Neuron (in vitro differentiated cells): ENCODE data around the gene FGF11.
A peak's percentile ranks its signal among the peaks of the same experiment; 100 is the strongest.

Experiments used
- H2AFZ ChIP-seq: one replicate; pipeline ENCODE4 v1.6.1; 2013; ENCODE audit warnings: low read depth, mild to moderate bottlenecking, inconsistent platforms, low read length, moderate library complexity
- H3K27me3 ChIP-seq: one replicate; pipeline ENCODE4 v1.6.1; 2013; ENCODE audit warnings: low read length; ENCODE audit not compliant: insufficient read depth
- H3K36me3 ChIP-seq: one replicate; pipeline ENCODE4 v1.6.1; 2013; ENCODE audit warnings: low read length; ENCODE audit not compliant: insufficient read depth
- H3K4me1 ChIP-seq: one replicate; pipeline ENCODE4 v1.6.1; 2013; ENCODE audit warnings: low read length; ENCODE audit not compliant: insufficient read depth
- H3K4me3 ChIP-seq: 2 replicates; pipeline ENCODE4 v1.5.1; 2013; ENCODE audit warnings: mild to moderate bottlenecking, low read length, moderate library complexity
- H3K9me3 ChIP-seq: one replicate; pipeline ENCODE4 v1.6.1; 2013; ENCODE audit warnings: low read length

Gene FGF11

DNA sequence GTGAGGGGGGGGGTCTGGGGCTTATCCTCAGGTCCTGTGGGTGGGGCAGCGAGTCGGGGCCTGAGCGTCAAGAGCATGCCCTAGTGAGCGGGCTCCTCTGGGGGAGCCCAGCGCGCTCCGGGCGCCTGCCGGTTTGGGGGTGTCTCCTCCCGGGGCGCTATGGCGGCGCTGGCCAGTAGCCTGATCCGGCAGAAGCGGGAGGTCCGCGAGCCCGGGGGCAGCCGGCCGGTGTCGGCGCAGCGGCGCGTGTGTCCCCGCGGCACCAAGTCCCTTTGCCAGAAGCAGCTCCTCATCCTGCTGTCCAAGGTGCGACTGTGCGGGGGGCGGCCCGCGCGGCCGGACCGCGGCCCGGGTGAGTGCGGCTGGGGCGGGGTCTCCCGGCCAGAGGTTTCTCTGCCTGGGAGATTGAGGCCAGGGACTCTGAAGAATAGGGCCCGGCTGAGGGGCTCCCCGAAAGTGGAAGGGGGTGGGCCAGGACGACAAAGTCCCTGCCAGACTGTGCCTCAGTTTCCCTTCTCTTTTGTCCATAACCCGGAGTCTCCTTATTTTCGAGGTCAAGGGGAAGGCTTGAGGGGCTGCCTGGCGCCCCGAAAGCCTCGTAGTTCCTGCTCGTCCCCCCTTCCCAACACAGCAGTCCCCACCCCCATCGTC lies at the start of gene FGF11:
FGF11 (plus strand) TSS at position 51 of the 651 bp plus-strand sequence; CDS start at position 160, 109 bp downstream.
- peak within 1 kb of the TSS; percentile 55 for H3K4me3 ChIP-seq
- H3K9me3 ChIP-seq, result no peaks in the 10 kb centered on the region
- H3K36me3 ChIP-seq, result no peaks in the 10 kb centered on the region
- H2AFZ ChIP-seq, result peak within 1 kb of the TSS; percentile 52
- H3K27me3 ChIP-seq, result peaks cover 29% of the 10 kb centered on the region
- H3K4me1 ChIP-seq, result peaks cover 42% of the 10 kb centered on the region

DNA sequence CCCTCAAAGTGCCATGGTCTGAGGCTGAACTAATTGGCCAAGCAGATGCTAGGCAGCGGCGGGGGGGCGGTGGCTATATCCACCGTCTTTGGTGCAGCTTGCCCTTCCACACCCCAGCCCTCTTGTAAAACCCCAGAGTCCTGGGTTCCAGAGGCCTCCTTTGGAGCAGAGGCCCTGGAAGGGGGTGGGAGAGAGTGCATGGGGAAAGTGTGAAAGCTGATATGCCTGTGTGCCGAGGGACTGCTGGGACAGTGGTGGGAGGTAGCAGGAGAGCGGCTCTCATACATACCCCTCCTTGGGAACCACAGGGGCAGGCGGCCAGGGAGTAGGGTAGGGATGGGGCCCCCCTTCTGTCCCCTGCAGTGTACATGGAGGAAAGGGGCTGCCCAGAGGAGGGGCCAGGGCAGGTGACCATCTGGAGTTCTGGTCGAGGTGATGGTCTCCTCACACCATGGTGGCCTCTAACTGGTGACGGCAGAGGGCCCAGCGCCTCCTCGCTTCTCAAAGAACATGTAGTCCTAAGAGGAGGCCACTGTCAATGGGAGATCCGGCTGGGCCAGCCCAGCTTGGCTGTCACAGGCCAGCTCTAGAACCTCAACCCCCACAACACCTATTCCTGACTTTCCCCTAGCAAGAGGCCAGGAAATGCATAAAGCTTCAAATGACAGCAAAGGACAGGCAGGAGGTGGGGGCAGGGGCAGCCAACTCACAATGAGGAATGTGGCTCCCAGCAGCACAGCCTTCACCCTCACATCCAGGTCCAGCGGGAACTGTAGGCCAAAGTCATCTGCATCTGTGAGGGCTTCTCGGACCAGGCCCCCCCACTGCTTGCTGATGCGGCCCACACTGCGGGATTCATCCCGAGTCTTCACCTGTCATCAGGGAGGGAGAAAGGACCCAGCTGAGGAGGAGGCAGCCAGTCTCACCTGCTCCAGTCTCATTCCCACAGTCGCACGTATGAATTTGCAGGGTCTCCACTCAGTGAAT lies 49.1 kb upstream of the FGF11 start:
- Histone ChIP-seq H3K4me3 (no peak overlapping the region), H3K9me3 (no peaks in the 10 kb centered on the region), H3K27me3 (no peaks in the 10 kb centered on the region), H2AFZ (no peak overlapping the region), H3K36me3 (peaks cover 36% of the 10 kb centered on the region), H3K4me1 (peaks cover 11% of the 10 kb centered on the region)

DNA sequence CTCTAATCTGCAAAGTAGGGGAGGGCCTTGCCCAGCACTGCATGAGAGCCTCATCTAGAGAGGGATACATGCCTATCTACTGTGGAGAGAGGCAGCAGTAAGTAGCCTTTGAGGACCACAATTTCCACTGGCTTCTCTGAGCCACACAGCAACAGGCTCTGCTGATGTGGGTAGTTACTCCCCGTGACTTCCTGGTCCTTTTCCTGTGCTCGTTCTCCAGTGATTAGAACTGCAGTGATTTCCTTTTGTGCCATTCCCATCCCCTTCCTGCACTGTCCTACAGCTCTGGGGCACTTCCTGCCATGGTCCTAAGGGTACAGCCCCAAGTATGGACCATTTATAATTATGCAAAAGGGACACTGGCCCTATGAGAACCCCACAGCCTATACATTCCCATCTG lies 48.0 kb upstream of the FGF11 start:
- Histone ChIP-seq H3K4me1 (peaks cover 11% of the 10 kb centered on the region), H3K36me3 (peaks cover 36% of the 10 kb centered on the region), H3K4me3 (no peak overlapping the region), H3K9me3 (no peaks in the 10 kb centered on the region), H2AFZ (no peak overlapping the region), H3K27me3 (no peaks in the 10 kb centered on the region)

DNA sequence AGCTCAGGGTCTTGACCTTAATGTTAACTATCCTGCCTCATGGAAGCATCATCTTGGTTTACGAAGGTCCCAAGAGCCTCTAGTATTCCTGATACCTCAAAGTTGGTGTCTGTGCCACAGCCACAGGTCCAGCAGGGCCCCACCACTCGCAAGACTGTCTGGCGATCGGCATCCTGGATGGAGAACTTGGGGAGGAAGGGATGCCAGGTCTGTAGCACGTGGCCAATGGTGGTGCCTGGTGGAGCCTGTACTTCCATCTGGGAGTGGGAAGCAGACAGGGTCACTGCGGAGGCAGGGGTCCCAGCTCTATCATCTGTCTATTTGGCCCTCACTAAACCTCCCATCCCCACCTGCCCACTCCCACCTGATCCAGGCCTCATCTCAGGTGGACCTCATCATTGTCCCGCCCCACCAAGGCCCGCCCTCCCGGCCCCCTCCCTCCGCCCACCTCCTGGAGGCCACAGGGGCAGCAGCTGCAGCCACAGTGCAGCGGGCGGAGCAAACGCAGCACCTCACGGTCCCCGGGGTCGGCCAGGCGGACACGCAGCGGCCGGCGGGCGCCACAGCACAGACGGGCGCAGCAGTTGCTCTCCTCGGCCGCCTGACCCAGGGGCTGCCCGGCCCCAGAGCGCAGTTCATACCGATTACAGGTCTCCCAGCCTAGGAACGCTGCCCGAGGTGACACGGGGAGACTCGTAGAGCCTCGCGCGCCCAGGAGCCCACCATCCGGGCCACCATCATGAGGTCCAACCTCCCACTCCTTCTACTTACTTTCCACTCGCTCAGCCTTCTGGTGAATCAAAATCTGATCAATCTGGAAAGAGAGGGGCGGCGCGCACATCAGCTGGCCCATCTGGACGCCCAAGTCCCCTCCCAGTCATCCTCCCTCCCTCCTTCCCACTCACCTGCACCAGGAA lies 46.4 kb upstream of the FGF11 start:
- Histone ChIP-seq H3K27me3 (no peaks in the 10 kb centered on the region), H3K36me3 (peaks cover 36% of the 10 kb centered on the region), H3K9me3 (no peaks in the 10 kb centered on the region), H3K4me1 (peaks cover 11% of the 10 kb centered on the region), H2AFZ (no peak overlapping the region), H3K4me3 (peak overlapping the region; percentile 62)

DNA sequence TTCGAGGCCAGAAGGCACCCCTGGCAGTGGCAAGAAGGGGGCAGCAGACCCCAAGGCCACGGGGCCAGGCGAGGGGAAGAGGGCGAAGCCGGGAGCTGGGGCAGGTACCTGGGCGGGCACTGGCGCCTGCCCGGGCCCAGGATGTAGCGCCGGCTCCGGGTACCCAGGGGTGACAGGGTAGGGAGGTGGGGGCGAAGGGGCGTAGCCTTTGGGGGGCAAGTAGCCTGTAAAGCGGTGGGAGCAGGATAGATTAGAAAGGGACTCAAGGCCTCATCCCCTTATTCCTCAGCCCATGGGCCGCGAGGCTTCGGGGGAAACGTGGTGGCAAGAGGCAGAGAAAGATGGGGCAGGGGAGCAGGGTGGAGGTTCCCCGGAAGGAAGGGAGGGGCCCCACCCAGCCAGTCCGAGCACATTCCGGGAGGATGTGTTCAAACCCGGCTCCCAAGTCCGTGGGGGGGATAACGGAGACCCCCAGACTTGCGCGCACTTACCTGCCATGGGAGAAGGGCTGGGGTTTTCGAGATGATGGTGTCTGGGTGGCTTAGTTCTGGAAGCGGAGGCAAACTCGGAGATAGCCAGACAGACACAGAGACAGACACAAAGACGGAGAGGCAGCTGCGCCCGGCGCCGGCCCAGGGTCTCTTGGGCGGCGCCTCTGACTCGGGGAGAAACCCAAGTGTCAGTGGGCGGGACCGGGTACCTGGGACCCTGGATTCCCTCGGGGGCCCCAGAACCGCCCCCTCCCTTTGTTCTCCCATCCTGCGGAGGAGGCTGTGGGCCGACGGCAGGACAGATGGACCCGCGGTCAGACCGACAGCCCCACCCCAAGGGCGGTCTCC lies 45.5 kb upstream of the FGF11 start:
- peak overlapping the region; percentile 27 for H2AFZ ChIP-seq
- H3K4me1 ChIP-seq, result peaks cover 11% of the 10 kb centered on the region
- H3K4me3 ChIP-seq, result peak overlapping the region; percentile 62
- H3K27me3 ChIP-seq, result no peaks in the 10 kb centered on the region
- no peaks in the 10 kb centered on the region for H3K9me3 ChIP-seq
- peaks cover 30% of the 10 kb centered on the region for H3K36me3 ChIP-seq

DNA sequence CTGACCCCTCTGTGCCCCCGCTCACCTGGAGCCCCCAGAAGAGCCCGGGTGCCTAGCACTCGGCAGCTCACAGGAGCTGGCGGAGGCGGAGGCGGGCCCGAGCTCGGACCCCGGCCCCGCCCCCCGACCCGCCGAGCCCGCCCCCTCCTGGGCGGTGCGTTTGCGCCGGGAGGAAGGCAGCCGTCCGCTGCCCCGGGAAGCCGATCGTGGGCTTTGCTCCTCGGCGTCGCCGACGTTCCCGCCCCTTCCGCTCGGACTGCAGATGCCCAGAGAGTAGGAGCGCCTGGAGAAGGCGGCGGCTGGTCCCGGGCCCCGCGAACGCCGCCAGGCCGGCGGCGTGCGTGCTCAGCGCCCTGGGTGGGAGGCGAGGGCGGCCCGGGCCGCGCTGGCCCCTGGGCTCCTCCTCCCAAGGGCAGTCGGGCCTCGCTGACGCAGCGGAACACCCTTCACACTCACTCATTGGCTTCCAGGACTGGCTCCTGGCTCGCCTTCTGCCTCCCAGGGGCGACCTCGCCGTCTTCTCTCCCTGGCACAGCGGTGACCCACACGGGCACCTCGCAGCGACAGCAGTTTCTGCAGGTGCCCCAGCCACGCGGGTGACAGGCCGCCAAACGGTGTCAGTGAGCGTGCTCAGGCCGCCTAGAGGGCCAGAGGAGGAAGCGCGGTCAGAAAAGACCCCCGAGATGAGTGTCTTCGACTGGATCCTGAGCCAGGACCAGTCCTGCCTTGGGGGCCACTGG lies 44.7 kb upstream of the FGF11 start, which contains the start of gene PLSCR3:
PLSCR3 (minus strand) TSS at position 74 of the 740 bp plus-strand sequence. CDS start 415 bp downstream, outside the sequence.
- peak within 1 kb of the TSS; percentile 27 for H2AFZ ChIP-seq
- no peaks in the 10 kb centered on the region for H3K27me3 ChIP-seq
- peaks cover 24% of the 10 kb centered on the region for H3K36me3 ChIP-seq
- H3K9me3 ChIP-seq, result no peaks in the 10 kb centered on the region
- H3K4me3 ChIP-seq, result peak within 1 kb of the TSS; percentile 62
- peaks cover 11% of the 10 kb centered on the region for H3K4me1 ChIP-seq

DNA sequence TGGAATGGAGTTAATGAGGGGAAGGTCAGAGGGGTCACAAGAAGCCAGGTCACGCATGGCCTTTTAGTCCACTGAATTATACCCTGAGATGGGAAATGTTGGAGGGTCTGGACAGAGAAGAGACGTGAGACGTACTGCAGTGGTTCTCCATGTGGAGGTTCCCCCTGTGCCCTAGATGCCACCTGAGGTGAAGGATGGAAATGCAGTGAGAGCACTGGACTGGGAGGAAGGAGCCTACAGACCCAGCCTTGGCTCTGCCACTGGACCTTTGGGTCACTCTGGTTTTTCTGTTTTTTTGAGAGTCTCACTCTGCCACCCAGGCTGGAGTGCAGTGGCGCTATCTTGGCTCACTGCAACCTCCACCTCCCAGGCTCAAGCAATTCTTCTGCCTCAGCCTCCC lies 43.2 kb upstream of the FGF11 start:
- Histone ChIP-seq H2AFZ (no peak overlapping the region), H3K9me3 (no peaks in the 10 kb centered on the region), H3K4me3 (no peak overlapping the region), H3K36me3 (peaks cover 9% of the 10 kb centered on the region), H3K4me1 (peaks cover 11% of the 10 kb centered on the region), H3K27me3 (no peaks in the 10 kb centered on the region)

DNA sequence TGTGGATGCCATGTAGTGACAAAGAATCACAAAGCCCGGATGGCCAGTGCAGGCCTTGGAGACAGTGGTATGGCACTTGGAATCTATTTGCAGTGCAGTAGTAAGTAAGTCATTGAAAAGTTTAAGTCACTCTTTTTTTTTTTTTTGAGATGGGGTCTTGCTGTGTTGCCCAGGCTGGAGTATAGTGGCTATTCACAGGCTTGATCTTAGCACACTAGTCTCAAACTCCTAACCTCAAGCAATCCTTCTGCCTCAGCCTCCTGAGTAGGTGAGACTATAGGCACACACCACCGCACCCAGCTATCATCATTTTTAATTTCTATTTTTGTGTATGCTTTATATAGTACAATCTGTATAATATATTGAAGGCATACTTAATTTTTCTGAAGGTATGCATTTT lies 40.7 kb upstream of the FGF11 start:
- no peak overlapping the region for H2AFZ ChIP-seq
- H3K36me3 ChIP-seq, result no peaks in the 10 kb centered on the region
- H3K4me1 ChIP-seq, result peaks cover 20% of the 10 kb centered on the region
- no peak overlapping the region for H3K4me3 ChIP-seq
- no peaks in the 10 kb centered on the region for H3K9me3 ChIP-seq
- no peaks in the 10 kb centered on the region for H3K27me3 ChIP-seq

DNA sequence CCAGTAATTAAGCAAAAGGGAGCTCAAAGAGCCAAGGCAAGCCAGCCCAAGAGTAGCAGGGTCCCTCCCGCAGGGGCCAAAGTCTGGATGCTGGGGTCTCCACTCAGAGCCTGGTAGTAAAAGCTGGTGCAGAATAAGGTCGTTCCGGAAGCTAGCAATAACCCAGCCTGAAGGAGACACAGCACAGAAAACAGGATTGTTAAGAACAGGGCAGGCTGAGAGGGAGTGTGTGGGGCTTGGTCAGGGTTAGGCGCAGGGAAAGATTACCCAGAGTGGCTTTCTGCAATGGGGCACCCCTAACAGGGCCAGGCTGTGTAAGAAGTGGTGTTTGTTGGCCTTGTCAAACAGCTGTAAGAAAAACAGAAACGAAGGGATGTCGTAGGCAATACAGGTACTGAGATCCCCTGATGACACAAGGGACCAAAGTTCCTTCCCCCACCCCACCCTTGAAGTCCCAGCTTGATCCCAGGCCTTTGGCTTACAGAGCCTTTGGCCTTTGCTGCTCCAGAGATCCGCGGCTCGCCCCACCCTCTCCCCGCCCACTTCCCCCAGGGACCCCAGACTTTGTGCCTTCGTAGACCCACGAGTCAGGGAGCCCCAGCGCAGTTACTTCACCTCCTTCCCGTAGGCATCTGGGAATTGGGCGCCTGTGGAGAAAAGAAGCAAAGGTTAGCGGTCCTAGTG lies 36.1 kb upstream of the FGF11 start:
- H3K36me3 ChIP-seq, result peaks cover under 1% of the 10 kb centered on the region
- no peaks in the 10 kb centered on the region for H3K27me3 ChIP-seq
- H3K4me1 ChIP-seq, result peaks cover 27% of the 10 kb centered on the region
- peak overlapping the region; percentile 66 for H3K4me3 ChIP-seq
- no peak overlapping the region for H2AFZ ChIP-seq
- H3K9me3 ChIP-seq, result no peaks in the 10 kb centered on the region

DNA sequence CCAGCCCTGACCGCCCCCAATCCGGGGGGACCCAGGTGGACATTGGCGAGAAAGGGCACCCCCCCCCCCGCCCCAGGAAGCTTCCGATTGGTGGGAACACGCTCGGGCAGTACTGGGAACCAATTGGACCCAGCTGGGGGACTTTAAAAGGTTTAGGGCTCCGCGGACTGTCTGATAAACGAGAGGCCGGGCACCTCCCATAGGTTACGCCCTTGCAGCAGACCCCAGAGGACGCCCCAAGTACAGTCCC lies 35.7 kb upstream of the FGF11 start:
- Histone ChIP-seq H3K4me1 (peaks cover 27% of the 10 kb centered on the region), H3K27me3 (no peaks in the 10 kb centered on the region), H3K4me3 (peak overlapping the region; percentile 66), H3K9me3 (no peaks in the 10 kb centered on the region), H3K36me3 (peaks cover 5% of the 10 kb centered on the region), H2AFZ (no peak overlapping the region)

DNA sequence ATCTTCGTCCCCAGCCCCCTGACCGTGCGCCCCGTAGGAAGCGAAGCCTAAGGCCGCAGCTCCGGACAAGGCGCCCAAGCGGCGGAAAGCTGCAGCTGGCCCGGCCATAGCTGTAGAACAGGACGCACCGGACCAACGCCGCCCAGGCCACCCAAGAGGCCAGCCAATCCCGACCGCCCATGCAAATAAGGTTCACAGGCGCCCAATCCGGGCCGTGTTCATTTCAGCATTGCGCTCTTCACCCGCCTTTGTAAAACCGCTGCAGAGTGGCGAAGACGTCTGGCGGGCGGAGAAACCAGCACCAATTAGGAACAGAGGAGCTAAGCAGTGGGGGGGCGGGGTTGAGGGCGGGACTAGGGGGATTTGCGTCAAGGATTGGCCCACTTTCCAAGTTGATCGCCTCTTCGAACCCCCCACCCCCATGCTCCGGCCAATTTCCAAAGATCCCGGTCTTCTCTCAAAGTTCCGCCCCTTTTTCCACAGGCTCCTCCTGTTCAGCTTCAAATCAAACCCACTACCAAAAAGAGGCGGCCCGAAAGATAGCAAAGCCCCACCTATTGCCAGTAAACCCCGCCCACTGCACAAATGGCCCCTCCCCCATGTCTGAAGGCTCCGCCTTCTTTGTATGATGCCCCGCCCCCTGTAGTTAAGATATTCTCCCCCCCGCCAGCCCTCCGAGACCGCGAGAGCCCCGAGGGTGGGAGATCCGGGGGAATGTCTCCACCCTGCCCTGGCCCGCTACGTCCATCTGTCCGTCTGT lies 35.2 kb upstream of the FGF11 start, which contains the start of gene TMEM256:
TMEM256 (minus strand) TSS at position 121 of the 760 bp plus-strand sequence; CDS start at position 108, 13 bp downstream.
- Histone ChIP-seq H3K4me1 (peaks cover 27% of the 10 kb centered on the region), H2AFZ (no peak within 1 kb of the TSS), H3K9me3 (no peaks in the 10 kb centered on the region), H3K27me3 (no peaks in the 10 kb centered on the region), H3K36me3 (peaks cover 10% of the 10 kb centered on the region), H3K4me3 (peak within 1 kb of the TSS; percentile 66)
